HG03064 (cell line): ENCODE results near the gene SLC39A11.
"Not testable (repeated sequence)": the region's sequence is repeated elsewhere in the genome, so short reads cannot be mapped to it uniquely, and the experiment has no call there.

Experiments used
- ATAC-seq: cut with Tn5 transposase; IDR thresholded peaks from one replicate; pipeline ENCODE4 v1.9.1; 2021; ENCODE audit warnings: low read depth; ENCODE audit not compliant: unreplicated experiment

Gene SLC39A11, protein sequence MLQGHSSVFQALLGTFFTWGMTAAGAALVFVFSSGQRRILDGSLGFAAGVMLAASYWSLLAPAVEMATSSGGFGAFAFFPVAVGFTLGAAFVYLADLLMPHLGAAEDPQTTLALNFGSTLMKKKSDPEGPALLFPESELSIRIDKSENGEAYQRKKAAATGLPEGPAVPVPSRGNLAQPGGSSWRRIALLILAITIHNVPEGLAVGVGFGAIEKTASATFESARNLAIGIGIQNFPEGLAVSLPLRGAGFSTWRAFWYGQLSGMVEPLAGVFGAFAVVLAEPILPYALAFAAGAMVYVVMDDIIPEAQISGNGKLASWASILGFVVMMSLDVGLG

DNA sequence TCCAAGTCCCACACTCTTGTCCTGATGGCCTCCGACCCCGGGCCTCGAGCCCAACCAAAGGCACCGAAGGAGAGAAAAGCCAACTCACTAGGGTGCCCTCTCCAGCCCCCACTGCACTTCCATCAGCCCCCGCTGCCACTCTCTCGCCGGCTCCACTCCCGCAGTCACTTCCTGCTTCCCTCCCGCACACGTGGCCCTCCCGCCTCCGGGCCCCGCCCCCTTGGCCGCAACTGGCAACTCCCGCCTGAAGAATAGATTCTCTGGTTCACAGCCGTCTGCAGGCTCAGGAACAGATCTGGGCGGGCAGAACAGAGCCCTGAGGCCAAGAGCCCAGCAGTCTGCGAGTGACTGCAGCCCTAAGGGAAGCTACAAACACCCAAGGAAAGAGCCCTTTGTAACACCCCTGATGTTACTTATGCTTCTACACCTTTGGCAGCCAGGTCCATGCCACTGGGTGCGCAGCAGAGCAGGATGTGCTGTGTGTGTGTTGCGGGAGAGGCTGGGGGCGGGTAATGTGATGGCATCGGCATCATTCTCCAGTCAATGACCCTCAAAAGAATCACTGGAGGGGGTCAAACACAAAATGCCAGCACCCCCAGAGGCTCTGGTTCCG lies at the start of gene SLC39A11:
Gene SLC39A11, minus strand, starts transcription at position 166 of the 613 bp plus-strand sequence. CDS start 3,924 bp downstream, outside the sequence.
- peak; percentile 95 for ATAC-seq

DNA sequence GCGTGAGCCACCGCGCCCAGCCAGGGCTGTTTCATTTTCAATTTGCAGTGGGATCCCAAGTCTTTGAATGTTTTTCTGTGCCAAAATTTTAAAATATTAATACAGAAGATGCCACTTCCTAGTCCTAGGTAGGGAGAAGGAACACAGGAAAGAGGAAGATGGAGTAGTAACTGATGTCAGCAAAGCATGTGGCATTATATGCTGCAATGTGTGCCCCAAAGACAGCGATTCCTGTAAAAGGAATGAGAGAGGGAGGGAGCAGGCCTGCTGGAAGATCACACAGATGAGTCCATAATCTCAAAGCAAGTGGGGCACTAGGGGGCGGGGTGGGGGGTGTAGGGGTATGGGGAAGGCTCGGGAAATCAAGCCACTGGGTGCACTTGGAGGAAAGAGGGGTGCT lies 48.9 kb upstream of the SLC39A11 start:
- ATAC-seq, result no peak

DNA sequence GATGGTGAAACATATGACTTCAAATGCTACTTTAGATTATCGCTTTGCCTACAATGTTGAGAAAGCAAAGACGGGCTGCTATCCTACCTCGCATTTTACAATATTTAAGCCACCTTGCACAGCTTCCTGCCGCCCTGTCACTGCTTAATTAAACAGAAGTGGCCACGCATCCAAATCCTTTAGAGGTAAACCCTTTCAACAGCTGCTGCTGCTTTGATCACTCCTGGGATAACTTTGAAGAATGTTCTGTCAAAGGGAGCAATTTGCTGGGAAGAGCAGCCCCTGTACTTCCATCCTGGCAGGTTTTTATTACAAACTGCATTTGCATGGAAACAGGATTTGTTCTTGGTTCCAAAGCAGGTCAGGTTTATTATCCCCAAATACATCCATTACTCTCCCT lies 48.1 kb upstream of the SLC39A11 start:
- ATAC-seq, result no peak

DNA sequence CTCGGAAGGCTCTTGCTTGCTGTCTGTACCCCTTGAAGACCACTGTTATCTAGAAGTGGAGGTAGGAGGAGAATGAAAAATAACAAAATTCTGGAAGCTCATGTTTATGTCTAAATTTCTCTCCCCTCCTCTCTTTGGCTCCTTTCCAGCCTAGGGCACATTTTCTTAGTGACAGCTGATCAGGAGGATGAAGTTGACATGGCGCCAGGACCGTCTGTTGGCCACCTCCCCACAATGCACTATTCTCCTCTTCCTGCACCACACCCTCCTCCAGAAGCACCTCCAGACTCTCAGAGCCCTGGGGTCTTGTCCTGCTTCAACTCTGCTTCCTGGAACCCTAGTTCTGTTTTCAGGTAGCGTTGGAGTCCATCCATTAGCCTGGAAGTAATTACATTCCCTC lies 46.8 kb upstream of the SLC39A11 start:
- ATAC-seq, result no peak

DNA sequence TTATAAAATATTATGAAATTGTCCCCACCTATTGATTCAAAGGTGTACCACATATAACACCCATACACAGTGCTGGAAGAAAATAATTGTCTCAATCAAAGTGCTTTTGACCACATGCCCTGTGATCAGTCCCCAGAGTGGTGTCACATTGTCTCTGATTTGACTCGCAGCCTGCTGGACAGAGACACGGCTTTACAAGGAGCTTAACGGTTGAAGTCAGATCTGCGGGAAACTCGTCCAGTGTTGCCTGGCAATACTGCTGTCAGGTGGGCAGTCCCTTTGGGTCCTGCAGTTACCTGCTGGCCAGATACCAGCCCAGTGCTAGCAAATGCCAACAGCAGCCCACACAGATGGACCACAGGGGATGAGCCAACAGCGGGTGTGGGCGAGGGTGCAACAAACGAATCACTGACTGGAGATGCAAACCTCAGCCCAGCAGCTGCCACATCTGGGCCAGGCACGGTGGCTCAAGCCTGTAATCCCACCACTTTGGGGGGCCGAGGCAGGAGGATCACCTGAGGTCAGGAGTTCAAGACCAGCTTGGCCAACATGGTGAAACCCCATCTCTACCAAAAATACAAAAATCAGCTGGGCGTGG lies 46.2 kb upstream of the SLC39A11 start:
- no peak for ATAC-seq

DNA sequence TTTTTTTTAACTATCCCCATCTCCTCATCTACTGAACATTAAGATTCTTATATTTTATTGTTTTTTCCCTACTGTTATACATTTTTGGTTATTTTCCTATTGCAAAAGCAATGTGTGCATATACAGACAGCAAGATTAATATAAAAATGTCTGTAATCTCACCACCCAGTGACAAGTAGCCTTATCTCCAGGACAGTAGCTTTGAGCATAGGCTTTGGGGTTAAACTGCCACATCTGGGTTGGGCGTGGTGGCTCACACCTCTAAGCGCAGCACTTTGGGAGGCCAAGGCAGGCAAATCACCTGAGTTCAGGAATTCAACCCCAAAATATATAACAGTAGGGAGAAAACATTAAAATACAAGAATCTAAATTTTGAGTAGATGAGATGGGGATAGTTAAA lies 44.9 kb upstream of the SLC39A11 start:
- no peak for ATAC-seq

DNA sequence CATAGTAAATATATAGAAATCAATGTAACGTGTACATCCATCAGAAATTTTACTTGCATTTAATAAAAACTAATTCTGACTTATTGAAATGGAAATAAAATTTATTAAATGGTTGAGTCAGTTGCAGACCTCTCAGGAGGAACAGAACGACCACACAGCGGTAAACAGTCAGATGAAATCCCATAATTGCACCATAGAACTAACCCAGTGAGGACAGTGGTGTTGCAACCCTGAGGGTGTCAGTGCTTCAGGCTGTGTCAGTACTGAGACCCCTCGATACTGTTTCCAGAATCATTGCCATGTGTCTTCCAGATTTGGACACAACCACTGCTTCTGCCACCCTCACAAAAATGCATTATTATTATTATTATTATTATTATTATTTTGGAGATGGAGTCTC lies 43.3 kb upstream of the SLC39A11 start:
- no peak for ATAC-seq

DNA sequence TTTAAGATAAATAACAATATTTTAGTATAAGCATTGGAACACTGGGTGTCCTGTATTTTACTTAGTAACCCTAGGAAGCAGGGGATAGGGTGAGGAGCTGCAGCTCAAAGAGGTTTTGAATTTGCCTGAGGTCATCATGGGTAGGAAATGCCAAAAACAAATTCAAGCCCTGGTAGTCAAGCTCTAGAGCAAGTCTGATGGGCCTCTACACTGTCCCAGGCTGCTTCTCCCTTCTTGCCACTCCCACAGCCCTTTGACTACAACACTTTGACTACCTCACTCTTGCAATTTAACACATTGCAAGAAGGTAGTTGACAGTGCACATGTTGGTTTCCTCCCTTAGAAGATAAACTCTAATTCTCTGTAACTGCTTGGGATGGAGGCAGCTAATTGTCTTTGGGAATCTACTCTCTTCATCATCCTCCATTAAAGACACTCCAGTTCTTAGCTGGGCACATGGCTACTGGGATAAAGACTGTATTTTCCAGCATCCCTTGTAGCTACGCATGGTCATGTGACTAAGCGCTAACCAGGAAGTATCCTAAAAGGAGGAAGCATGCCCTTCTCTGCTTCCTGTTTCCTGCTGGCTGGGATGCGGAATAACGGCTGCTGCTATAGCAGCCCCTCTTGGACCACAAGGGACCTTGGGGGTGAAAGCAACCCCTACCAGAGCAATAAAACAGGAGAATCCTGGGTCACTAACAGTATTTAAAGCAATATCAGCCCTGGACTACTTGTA lies 41.6 kb upstream of the SLC39A11 start:
- ATAC-seq, result no peak

DNA sequence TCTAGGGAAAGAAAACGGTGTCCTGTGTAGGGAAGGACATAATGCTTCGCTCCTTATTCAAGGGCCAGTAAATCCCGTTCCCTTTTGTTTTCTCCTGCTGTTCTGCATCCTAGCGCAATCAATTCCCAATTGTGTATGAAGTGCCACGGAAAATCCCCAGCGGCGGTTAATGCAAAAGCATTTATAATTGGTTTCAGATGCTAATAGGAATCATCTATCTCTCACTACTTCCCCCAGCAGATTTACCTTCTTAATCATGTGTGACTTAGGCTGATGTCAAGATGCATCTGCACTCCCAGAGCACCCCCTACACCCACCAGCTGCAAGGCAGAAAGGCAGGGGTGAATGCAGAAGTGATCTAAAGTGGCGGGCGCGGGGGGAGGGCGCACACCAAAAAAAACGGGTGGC lies 39.6 kb upstream of the SLC39A11 start:
- ATAC-seq, result no peak

DNA sequence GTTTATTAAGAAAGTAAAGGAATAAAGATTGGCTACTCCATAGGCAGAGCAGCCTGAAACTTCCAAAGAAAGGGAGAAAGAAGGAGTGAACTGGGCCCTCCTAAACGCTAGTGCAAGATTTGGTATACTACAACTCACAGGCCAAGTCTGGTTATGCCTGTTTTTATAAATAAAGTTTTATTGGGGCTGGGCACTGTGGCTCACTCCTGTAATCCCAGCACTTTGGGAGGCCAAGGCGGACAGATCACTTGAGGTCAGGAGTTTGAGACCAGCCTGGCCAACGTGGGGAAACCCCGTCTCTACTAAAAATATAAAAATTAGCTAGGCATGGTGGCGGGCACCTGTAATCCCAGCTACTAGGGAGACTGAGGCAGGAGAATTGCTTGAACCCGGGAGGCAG lies 39.0 kb upstream of the SLC39A11 start:
- ATAC-seq, result not testable (repeated sequence)

DNA sequence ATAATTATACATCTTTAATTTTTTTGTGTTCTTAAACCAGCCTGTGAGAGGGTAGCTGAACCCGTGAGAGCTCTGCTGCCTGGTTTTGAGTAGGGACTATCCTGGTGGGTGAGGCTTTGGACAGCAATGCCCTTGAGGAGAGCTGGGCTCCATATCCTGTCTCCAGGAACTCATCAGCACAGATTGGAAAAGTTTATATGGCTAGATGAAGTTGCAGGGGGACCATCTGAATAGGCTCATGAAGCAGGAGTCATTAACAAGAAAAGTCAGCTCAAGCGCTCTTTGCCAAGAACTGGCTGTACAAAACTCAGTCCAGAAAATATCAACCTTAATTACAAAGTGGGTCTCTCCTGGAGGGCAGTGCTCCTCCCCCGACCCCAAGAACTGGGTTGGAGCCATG lies 38.5 kb upstream of the SLC39A11 start:
- no peak for ATAC-seq

DNA sequence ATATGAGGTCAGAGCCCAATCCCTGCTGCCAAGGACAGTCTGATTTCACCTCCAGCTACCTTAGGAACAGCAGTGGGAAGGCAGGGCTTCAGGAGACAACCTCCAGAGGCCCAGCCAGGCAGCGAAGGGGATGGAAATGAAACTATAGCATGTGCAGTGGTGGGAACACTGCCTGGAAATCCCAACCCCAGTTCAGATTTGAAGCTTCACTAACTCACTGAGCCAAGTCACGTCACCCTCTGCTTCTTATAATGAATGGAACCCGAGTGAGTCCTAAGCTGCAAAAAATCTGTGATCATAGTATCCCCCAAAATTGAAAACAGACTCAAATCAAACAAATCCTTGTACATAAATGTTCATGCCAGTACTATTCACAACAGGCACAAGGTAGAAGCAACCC lies 36.0 kb upstream of the SLC39A11 start:
- ATAC-seq, result no peak

DNA sequence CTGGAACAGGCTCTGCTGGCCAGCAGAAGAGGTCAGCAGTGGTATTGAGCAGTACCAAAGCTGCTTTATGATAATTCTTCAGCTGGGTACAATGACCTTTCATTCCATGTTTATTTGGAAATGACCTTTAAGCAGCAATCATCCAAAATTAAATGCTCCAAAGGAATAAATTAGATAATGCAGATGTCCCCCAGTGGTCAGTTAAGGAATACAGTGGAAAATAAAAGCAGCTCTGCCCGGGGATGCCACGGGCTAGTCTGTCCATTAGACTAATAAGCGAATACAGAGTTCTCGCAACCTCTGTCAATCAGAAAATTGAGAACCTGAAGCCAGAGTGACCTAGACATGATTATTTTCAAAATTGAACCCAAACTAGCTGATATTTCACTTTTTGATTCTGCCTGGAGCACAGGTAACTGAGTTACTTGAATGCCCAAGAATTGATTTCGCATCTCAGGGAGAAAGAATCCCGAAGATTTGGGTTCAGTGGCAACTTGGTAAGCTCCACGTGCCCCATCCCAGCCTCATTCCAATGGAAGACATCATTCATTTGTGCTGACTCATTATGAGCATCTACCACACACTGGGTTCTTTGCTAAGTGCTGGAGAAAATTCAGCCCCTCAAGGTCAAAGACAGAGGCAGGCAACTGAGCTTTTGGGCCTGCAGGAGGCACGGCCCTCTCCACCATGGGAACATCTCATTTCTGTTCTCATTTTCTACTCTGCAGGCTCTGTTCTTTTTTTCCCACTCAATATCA lies 34.4 kb upstream of the SLC39A11 start:
- no peak for ATAC-seq

DNA sequence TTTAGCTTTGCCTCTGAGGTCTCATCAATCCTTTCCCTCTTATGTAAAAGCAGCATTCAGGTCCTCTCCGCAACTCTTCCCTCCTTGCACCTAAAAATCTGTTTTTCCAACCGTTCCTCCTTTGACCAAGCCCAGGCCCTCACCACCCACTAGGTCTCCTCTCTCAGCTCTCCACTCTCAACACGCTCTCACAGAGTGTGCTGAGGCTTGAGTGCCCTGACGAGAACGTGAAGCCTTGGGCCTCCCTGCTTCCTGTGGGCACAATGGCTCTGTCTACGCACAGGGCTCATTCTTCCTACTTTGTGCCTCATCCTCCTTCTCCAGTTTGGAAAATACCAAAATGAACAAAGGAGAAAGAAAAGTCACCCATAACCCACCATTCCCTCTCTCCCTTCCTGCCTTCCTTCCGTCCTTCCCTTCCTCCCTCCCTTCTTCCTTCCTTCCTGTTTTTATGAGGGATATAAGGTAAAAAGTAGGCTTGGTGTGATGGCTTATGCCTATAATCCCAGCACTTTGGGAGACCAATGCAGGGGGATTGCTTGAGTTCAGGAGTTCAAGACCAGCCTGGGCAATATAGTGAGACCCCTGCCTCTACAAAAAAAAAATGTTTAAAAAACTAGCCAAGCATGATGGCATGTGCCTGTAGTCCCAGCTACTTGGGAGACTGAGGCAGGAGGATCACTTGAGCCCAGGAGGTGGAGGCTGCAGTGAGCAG lies 31.3 kb upstream of the SLC39A11 start:
- ATAC-seq, result no peak

DNA sequence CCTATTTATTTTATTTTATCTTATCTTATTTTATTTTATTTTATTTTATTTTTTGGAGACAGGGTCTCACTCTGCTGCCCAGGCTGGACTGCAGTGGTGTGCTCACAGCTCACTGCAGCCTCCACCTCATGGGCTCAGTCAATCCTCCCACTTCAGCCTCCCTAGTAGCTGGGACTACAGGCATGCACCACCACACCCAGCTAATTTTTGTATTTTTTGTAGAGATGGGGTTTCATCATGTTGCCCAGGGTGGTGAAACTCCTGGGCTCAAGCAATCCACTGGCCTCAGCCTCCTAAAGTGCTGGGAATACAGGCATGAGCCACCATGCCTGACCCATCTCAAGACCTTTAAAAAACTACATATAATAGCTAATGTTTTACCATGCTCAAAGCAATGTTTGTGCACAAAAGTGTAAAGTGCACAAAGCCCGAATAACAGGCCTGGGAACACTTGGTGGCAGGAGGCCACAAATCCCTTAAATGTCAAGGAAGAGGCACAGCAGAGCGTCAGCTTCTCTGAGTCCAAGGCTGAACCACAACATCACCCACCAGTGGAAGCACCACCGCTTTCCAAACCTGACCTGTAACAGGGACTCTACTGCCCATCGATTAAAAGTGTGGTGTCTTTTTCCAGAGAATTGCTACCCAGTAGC lies 30.6 kb upstream of the SLC39A11 start:
- ATAC-seq, result no peak

DNA sequence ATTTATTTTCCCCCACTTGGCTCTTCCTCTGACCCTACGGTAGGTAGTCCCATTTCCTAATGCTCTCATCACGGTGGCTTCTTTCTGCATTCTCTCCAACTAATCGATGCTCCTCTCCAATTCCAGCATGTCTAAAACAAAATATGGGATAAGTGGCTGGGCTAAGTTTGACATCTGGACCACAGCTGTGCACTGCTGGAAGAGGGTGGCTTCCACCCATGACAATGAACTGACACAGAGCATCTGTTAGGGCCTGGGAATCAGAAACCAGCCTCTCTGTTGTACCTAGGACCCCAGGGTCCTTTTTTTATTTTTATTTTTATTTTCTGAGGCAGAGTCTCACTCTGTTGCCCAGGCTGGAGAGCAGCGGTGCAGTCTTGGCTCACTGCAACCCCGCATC lies 29.0 kb upstream of the SLC39A11 start:
- no peak for ATAC-seq

DNA sequence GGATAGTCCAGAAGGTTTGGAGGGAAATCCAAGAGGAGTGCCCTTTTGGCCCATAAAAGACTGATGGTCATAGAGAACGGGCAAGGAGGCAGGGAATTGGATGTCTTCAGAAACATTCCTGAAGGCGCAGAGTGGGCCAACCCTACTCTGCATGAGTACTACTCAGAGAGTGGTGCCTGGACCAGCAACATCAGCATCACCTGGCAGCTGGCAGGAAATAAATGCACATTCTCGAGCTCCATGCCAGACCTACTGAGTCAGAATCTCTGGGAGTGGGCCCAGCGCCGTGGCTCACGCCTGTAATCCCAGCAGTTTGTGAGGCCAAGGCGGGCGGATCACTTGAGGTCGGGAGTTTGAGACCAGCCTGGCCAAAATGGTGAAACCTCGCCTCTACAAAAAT lies 27.1 kb upstream of the SLC39A11 start:
- no peak for ATAC-seq

DNA sequence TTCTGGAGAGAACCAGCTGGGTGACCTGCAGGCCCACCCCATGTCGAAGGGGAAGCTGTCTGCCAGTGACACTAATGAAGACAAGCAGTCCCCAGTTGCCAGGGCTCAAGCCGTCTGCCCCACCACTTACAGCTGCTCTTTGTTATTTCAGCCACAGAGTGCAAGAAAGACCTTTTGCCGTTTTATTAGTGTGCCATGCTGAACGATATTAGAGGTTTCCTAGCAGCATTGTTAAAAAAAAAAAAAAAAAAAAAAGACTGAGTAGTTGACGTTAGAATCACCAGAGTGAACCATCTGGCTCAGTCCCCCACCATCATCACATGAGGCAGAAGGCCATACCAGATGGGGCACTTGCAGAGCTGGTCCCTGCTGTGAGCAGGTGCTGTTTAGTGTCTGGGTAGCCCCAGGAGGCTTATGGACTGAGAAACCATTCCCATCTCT lies 26.5 kb upstream of the SLC39A11 start:
- ATAC-seq, result no peak

DNA sequence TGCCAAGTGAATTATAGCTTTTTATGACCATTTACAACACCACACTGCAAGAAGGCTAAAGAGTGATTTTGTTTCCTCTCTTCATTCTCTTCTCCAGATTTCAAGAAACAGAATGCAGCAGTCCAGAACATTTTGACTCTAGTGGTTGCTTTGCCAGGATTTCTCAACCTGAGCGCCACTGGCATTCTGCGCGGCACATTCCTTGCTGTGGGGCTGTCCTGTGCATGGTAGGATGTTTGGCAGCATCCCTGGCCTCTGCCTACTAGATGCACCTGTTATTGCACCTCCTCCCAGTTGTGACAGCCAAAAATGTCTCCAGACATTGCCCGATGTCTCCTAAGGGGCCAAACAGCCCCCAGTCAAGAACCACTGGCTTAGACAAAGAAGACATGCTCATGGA lies 25.7 kb upstream of the SLC39A11 start:
- ATAC-seq, result no peak
